RWPE1 (cell line): ENCODE results near the gene B3GAT1.

Experiments used
- CTCF ChIA-PET: fragments of 350-600 bp; sonication (Branson Sonifier 250); formaldehyde crosslinking; extraction: SDS; loops from one replicate; lab custom pipeline; 2021; lab: Yijun Ruan, JAX
- POLR2A ChIA-PET: fragments of 400-600 bp; formaldehyde crosslinking; extraction: SDS; loops from one replicate; lab custom pipeline; 2020; ENCODE audit warnings: antibody characterized with exemption; ENCODE audit not compliant: low non-redundant PET; lab: Yijun Ruan, JAX
- DNase-seq: peaks from one replicate; pipeline ENCODE4 v3.0.0; 2012; ENCODE audit warnings: low spot score
- H3K27ac ChIP-seq: fragments of 450-650 bp; 2 replicates; pipeline ENCODE4 v1.5.1; 2017
- TF ChIP-seq, protein P1 (sequence below): fragments of 450-650 bp; conservative IDR thresholded peaks from 2 replicates; pipeline ENCODE4 v1.5.1; 2017; ENCODE audit warnings: low read depth, mild to moderate bottlenecking

Gene B3GAT1

DNA sequence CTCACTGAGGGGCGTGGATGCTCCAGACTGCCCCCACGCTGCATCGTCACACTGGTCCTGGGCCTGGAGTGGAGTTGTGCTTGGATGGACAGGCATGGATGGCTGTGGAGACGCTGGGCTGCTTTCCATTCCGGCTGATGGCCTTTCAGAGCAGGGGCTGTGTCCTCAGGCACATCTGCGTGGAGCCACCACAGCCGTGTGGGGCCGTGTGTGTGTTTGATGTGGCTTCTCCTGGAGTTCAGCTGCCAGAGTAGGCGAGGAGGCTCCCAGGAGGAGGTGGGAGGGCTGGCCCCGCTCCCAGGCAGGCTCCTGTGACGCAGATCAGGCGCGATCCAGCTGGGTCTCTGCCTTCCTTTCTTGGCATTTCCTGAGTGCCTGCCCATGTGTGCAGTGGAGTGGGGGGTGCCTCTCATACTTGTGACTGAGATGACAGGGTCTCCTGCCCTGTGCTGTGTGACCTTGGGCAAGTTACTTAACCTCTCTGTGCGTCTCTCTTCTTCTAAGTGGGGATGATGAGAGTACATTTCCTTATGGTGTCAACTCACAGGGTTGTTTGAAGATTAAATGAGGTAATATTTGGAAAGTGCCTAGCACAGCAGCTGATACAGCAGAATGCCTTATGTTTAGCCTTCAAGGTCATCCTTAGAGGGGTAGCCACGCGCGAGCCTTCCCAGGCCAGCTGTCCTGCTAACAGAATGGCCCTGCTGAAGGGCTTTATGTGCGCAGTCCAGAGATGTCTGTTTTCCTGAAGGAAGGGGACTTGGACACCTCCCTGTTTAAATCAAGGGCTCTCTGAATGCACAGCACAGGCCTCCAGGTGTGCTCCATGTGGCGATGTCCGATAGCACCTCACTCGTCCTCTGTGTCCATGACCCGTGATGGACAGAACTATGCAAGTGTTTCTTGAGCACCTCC, 46.8 kb downstream of the B3GAT1 start:
- H3K27ac ChIP-seq, result no peak overlapping the region
- ChIA-PET CTCF (no interaction called here), POLR2A (no interaction called here)
- TF ChIP-seq, protein P1, sequence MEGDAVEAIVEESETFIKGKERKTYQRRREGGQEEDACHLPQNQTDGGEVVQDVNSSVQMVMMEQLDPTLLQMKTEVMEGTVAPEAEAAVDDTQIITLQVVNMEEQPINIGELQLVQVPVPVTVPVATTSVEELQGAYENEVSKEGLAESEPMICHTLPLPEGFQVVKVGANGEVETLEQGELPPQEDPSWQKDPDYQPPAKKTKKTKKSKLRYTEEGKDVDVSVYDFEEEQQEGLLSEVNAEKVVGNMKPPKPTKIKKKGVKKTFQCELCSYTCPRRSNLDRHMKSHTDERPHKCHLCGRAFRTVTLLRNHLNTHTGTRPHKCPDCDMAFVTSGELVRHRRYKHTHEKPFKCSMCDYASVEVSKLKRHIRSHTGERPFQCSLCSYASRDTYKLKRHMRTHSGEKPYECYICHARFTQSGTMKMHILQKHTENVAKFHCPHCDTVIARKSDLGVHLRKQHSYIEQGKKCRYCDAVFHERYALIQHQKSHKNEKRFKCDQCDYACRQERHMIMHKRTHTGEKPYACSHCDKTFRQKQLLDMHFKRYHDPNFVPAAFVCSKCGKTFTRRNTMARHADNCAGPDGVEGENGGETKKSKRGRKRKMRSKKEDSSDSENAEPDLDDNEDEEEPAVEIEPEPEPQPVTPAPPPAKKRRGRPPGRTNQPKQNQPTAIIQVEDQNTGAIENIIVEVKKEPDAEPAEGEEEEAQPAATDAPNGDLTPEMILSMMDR, result no peak
- DNase-seq, result no peak

DNA sequence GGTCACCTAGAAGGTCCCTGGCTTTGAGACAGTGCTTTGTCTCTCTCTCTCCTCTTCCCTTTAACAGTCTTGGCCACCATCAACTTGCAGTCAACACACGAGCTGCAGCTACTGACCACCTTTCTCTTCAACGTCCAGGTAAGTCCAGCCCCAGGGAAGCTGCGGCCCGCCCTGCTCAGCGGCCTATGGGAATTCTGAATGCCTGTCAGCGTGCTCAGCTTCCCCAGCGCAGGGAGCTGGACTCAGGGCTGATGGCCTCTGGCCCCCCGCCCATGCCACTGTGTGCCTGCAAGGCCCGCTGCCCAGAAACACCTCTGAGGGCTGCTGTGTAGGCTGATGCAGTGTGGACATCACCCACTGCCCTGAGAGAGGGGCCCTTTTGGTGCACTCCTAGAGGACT, 47.8 kb downstream of the B3GAT1 start:
- no peak for DNase-seq
- TF ChIP-seq, protein P1, result no peak
- H3K27ac ChIP-seq, result no peak overlapping the region
- POLR2A ChIA-PET, result no interaction called here
- CTCF ChIA-PET, result interaction anchor here (0.6 kb wide), 1 partner anchor 9 kb away, joined by 3 read pairs; no protein-coding TSS in a partner anchor

DNA sequence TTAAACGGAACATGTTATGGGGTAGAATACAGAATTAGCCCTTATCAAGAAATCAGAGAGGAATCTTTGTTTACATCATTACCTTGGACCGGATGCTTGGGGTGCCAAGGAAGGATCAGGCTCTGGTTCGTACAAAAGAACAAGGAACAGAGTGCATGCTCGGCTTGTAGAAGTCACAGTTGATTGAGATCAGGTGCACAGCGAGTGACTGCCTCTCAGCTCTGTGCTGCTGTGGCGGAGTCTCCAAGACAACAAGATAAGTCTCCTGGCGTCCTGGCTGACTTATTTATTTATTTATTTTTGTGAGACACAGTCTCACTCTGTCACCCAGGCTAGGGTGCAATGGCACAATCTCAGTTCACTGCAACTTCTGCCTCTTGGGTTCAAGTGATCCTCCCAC, 48.5 kb downstream of the B3GAT1 start:
- POLR2A ChIA-PET, result no interaction called here
- CTCF ChIA-PET, result no interaction called here
- no peak overlapping the region for H3K27ac ChIP-seq
- no peak for DNase-seq
- TF ChIP-seq, protein P1, result no peak

DNA sequence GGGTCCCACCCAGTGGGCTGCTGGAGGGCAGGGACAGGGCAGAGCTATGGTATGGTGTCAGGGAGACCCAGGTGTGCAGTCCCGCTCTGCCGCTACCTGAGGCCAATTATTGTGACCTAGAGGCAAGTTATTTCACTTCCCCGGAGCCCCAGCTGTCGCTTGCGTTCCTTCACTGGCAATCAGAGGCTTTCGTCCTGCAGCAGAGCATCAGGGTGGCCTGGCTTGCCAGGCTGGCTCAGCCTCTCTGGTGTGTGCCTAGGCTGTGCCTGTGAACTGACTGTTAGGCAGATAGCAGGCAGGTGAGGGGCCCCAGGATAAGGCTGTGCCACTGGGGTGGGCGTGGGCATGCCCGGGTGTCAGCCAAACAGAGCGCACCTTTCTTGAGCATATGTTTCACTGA, 48.9 kb downstream of the B3GAT1 start:
- TF ChIP-seq, protein P1, result no peak
- H3K27ac ChIP-seq, result no peak overlapping the region
- ChIA-PET POLR2A (no interaction called here), CTCF (no interaction called here)
- DNase-seq, result no peak

DNA sequence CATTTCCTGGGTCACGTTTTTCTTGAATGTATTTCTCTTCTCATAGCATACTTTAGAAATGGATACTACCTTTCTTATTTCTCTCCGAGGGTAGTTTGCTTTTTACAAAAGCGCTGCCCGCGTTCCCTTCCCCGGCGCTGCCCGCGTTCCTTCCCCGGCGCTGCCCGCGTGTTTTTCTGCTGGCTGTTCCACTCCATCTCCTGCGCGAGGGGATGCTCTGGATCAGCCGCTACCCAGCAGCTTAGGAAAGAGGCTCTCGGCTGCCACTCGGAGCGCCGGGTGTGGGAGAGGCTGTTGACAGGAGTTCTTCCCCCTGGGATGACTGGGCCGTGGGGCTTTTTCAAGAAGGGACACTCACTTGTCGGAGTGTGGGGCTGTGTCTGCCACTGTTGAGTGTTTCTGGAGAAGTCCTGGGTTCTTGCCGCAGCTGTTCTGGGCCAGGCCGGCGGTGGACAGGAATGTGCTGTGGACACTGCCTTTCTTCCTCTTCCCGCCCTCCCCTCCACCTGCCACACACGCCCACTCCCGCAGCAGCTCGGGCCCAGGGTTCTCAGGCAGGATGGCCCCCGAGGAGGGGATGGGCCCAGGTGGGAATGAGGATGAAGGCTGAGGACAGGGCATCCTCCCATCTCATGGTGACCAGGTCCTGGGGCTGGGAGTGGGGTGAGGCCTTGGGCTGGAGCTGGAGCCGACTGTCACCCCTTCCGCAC, 49.7 kb downstream of the B3GAT1 start:
- H3K27ac ChIP-seq, result no peak overlapping the region
- DNase-seq, result no peak
- CTCF ChIA-PET, result interaction anchor here (0.6 kb wide), 1 partner anchor 353 kb away, joined by 3 read pairs; no protein-coding TSS in a partner anchor
- POLR2A ChIA-PET, result no interaction called here
- TF ChIP-seq, protein P1, result no peak

DNA sequence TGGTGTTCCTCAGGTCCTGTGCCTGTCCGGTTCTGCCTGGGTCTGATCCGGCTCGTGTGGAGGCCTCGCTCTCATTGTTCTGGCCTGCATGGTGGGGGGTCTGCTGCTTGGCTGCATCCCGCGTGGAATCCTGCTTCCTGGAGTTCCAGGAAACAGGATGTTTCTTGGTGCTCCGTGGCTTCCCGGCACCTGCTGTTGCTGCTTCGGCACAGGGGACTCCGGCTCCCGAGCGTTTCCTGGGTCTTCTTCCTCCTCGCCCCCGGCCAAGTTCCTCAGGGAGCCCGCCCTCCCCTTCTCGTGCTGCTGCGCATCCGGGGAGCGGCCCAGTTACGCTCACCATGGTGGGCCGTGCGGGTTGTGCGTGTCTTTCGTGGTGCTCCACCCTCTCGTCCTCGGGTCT, 50.4 kb downstream of the B3GAT1 start:
- ChIA-PET CTCF (no interaction called here), POLR2A (no interaction called here)
- no peak for DNase-seq
- H3K27ac ChIP-seq, result no peak overlapping the region
- TF ChIP-seq, protein P1, result no peak
